ENCODE measurements around the gene JARID2. TPM values are rescaled to one million over a fixed set of nuclear protein-coding genes. Genes with fewer than 3 reads are reported as not detected.

The JARID2 gene
- total RNA-seq, 4 donors from 2014 or later, result 12.1 to 33.8 (median 17.0) TPM

DNA sequence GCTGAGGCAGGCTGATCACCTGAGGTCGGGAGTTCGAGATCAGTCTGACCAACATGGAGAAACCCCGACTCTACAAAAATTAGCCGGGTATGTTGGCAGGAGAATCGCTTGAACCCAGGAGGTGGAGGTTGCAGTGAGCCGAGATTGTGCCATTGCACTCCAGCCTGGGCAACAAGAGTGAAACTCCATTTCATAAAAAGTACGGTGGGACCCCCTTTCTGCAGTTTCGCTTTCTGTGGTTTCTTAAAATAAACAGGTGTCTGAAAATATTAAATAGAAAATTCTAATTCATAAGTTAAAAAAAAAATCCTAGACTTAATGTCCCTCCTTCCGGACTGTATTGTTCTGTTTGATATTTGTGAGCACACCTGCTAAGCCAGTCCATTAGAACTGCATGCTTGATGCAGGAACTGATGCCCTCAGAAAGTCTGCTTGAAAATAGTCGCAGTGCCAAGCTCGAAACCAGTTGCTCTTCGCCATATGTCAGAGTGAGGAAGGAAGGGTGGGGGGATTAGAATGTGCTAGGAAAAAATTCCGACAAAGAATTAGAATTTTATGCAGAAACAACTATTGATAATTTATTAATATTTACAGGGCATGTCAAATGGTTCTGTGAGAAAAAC is 85.9 kb downstream of the JARID2 start:
- no peak for DNase-seq
- H3K27ac ChIP-seq, result no peak overlapping the region
- H3K4me3 ChIP-seq, result no peak overlapping the region
- no peaks in the 10 kb centered on the region for H3K9me3 ChIP-seq
- peaks cover 0 to 41% (median 10%) of the 10 kb centered on the region in 4 donors for H3K4me1 ChIP-seq
- no peaks in the 10 kb centered on the region for H3K27me3 ChIP-seq
- TF ChIP-seq, protein P1, sequence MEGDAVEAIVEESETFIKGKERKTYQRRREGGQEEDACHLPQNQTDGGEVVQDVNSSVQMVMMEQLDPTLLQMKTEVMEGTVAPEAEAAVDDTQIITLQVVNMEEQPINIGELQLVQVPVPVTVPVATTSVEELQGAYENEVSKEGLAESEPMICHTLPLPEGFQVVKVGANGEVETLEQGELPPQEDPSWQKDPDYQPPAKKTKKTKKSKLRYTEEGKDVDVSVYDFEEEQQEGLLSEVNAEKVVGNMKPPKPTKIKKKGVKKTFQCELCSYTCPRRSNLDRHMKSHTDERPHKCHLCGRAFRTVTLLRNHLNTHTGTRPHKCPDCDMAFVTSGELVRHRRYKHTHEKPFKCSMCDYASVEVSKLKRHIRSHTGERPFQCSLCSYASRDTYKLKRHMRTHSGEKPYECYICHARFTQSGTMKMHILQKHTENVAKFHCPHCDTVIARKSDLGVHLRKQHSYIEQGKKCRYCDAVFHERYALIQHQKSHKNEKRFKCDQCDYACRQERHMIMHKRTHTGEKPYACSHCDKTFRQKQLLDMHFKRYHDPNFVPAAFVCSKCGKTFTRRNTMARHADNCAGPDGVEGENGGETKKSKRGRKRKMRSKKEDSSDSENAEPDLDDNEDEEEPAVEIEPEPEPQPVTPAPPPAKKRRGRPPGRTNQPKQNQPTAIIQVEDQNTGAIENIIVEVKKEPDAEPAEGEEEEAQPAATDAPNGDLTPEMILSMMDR (IDR thresholded peaks at IDR 0.05), result no peak
- no peak for TF ChIP-seq POLR2A (IDR thresholded peaks at IDR 0.05)
- H3K36me3 ChIP-seq, result no peaks in the 10 kb centered on the region

DNA sequence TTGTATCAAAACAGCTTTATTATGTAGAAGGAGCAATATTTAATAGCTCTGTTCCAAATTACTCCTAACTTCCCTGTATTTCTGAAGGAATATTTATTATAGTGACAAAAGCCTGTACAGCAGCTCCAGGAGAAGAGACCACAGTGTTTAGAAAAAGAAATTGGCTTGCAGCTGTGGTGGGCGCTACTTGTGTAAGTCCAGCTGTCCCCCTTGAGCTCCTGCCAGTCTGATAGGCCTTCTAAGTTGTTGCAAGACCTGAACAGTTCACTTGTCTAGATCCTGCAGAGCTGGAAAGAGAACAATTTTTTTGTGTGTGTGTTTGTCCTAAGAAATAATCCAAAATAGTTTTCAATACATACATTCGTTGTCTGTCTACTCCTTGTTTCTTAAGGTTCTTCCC is 86.6 kb downstream of the JARID2 start:
- no peak for DNase-seq
- TF ChIP-seq POLR2A (IDR thresholded peaks at IDR 0.05), result no peak
- TF ChIP-seq, protein P1 (IDR thresholded peaks at IDR 0.05), result no peak
- no peaks in the 10 kb centered on the region for H3K36me3 ChIP-seq
- no peak overlapping the region for H3K4me3 ChIP-seq
- H3K27me3 ChIP-seq, result no peaks in the 10 kb centered on the region
- no peak overlapping the region for H3K27ac ChIP-seq
- peaks cover 0 to 35% (median 8%) of the 10 kb centered on the region in 4 donors for H3K4me1 ChIP-seq
- no peaks in the 10 kb centered on the region for H3K9me3 ChIP-seq

DNA sequence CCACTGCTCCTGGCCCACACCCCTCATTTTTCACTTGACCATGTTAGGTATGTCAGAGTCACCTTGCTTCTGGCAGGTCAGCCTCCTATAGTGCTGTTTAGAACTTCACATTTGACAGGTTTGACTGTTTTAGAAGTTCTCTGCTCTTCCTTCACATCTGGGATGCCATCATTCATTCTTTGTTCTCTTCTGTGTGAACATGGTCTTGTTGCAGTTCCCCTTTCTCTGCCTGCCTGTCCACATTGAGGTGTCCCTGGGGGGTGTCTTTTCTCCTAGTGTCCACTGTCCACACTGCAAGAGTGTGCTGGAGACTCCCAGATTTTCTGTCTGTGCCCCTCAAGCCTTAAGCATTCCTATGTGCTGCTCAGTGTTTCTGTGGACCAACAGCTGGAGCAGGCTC is 89.5 kb downstream of the JARID2 start:
- Histone ChIP-seq H3K4me3 (no peak overlapping the region), H3K4me1 (peaks cover 3 to 31% (median 6%) of the 10 kb centered on the region in 4 donors), H3K9me3 (no peaks in the 10 kb centered on the region), H3K27me3 (no peaks in the 10 kb centered on the region), H3K36me3 (no peaks in the 10 kb centered on the region), H3K27ac (no peak overlapping the region)
- no peak for DNase-seq
- TF ChIP-seq, protein P1 (IDR thresholded peaks at IDR 0.05), result no peak
- TF ChIP-seq POLR2A (IDR thresholded peaks at IDR 0.05), result no peak

DNA sequence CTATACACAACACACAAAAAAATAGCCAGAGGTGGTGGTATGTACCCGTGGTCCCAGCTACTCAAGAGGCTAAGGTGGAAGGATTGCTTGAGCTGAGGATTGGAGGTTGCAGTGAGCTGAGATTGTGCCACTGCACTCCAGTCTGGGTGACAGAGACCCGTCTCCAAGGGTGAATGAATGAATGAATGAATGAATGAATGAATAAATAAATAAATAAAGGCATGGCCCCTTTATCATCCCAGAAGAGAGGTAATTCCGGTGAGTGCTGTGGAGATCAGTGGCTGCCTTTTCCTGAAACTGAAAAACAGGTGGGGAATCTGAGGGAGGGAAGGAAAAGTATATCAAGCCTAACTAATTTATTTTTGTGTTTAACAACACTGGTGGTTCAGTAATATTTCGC is 90.0 kb downstream of the JARID2 start:
- Histone ChIP-seq H3K9me3 (no peaks in the 10 kb centered on the region), H3K36me3 (no peaks in the 10 kb centered on the region), H3K4me3 (no peak overlapping the region), H3K4me1 (peaks cover 3 to 31% (median 5%) of the 10 kb centered on the region in 4 donors), H3K27me3 (no peaks in the 10 kb centered on the region), H3K27ac (no peak overlapping the region)
- TF ChIP-seq, protein P1 (IDR thresholded peaks at IDR 0.05), result no peak
- no peak for TF ChIP-seq POLR2A (IDR thresholded peaks at IDR 0.05)
- DNase-seq, result no peak

DNA sequence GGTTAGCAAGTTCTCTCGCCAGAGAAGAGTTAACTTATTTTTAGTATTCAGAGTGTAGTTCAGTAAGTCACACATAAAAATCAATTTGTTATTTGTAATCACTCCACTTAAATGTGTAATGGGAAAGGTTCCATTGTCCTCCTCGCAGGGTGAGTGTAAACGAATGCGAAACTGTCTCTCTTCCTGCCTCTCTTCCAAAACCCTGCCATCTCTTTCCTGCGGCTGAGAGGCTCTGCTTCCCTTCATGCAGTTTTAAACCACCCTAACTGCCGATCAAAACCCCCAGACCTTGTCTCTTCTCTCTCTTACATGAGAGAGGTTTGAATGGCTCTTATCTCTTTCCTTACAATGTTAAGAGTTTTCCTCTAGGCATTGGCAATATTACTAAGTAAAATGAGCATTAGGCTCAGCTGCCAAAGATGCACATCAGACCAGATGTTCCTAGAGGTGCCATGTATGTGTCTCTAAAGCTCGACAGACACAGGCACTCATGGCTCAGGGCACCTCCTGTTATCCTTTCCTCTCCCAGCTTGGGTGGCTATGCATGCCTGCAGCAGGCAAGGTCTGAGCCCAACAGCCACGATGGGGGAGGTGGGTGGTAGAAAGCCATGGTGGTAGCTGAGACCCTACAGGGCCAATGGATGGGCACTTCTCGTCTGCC is 91.2 kb downstream of the JARID2 start:
- Histone ChIP-seq H3K4me1 (peaks cover 0 to 27% (median 5%) of the 10 kb centered on the region in 4 donors), H3K4me3 (no peak overlapping the region), H3K27me3 (no peaks in the 10 kb centered on the region), H3K9me3 (no peaks in the 10 kb centered on the region), H3K36me3 (no peaks in the 10 kb centered on the region), H3K27ac (no peak overlapping the region)
- no peak for TF ChIP-seq POLR2A (IDR thresholded peaks at IDR 0.05)
- TF ChIP-seq, protein P1 (IDR thresholded peaks at IDR 0.05), result no peak
- no peak for DNase-seq

All from Peyer's patch (tissue), 4 donors.